ENCODE data around the gene SERPINA3. TPM values are rescaled to one million over a fixed set of nuclear protein-coding genes. Genes with fewer than 3 reads are reported as not detected.

Gene SERPINA3
- total and polyA plus RNA-seq, 2 of the 8 experiments (the other 6 are each of a cell fraction or from before 2014, with no cell fraction given): not detected

DNA sequence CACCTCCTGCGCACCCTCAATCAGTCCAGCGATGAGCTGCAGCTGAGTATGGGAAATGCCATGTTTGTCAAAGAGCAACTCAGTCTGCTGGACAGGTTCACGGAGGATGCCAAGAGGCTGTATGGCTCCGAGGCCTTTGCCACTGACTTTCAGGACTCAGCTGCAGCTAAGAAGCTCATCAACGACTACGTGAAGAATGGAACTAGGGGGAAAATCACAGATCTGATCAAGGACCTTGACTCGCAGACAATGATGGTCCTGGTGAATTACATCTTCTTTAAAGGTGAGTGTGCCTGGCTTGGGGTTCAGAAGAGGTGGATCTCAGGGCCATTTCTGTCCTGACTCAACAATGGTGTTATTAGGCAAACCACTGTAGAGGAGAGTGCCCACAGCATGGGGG, 2.6 kb downstream of the SERPINA3 start (continued):
- TF ChIP-seq EP300 (IDR thresholded peaks at IDR 0.05; ENCODE audit: borderline replicate concordance in 1 of 2, low read depth in 2 of 2, low read length in 2 of 2): no peak
- TF ChIP-seq TEAD4 (IDR thresholded peaks at IDR 0.05; ENCODE audit: low read depth, low read length): no peak
